ENCODE results near the gene RPP25L.

DNA sequence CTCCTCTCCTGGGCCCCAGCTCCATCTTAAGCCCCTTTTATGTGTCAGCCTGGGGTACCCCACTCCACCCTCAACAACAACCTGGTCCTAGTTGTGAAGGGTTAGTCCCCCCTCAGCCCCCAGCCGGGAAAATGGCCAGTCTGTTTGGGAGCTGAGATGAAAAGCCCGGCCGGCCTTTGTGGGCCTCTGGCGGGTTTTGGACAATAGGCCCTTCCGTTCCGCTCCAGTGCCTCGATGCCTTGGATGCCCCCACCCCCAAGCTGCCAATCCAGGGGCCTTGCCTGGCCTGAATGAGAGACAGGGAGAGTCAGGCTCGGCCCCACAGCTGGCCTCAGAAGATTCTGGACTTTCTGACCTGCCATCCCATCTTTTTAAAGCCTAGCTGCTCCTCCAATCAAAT is 31.5 kb downstream of the RPP25L start:
- TF ChIP-seq, protein P1, sequence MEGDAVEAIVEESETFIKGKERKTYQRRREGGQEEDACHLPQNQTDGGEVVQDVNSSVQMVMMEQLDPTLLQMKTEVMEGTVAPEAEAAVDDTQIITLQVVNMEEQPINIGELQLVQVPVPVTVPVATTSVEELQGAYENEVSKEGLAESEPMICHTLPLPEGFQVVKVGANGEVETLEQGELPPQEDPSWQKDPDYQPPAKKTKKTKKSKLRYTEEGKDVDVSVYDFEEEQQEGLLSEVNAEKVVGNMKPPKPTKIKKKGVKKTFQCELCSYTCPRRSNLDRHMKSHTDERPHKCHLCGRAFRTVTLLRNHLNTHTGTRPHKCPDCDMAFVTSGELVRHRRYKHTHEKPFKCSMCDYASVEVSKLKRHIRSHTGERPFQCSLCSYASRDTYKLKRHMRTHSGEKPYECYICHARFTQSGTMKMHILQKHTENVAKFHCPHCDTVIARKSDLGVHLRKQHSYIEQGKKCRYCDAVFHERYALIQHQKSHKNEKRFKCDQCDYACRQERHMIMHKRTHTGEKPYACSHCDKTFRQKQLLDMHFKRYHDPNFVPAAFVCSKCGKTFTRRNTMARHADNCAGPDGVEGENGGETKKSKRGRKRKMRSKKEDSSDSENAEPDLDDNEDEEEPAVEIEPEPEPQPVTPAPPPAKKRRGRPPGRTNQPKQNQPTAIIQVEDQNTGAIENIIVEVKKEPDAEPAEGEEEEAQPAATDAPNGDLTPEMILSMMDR (conservative IDR thresholded peaks at IDR 0.05; ENCODE audit: low read depth, low read length): no peak
- TF ChIP-seq RCOR1 (IDR thresholded peaks at IDR 0.05; ENCODE audit: insufficient replicate concordance, low read length): no peak
- no peak for TF ChIP-seq MAFK (IDR thresholded peaks at IDR 0.05; ENCODE audit: low read depth, low read length)
- TF ChIP-seq CHD1 (IDR thresholded peaks at IDR 0.05; ENCODE audit: low read depth, low read length): no peak
- TF ChIP-seq SMC3 (IDR thresholded peaks at IDR 0.05; ENCODE audit: low read depth, low read length): no peak
- TF ChIP-seq RAD21 (IDR thresholded peaks at IDR 0.05; ENCODE audit: low read length): no peak
- no peak for TF ChIP-seq MXI1 (IDR thresholded peaks at IDR 0.05; ENCODE audit: borderline replicate concordance, low read depth, low read length)
- no peak for TF ChIP-seq POLR2A (IDR thresholded peaks at IDR 0.05; ENCODE audit: low read depth, low read length)
- TF ChIP-seq RFX5 (IDR thresholded peaks at IDR 0.05; ENCODE audit: low read depth, low read length): no peak
- TF ChIP-seq FOS (IDR thresholded peaks at IDR 0.05; ENCODE audit: low read depth, low read length): no peak
- TF ChIP-seq CEBPB (IDR thresholded peaks at IDR 0.05; ENCODE audit: low read depth, low read length): no peak
- no peak for TF ChIP-seq BHLHE40 (IDR thresholded peaks at IDR 0.05; ENCODE audit: low read depth, low read length)
- TF ChIP-seq, protein P2, sequence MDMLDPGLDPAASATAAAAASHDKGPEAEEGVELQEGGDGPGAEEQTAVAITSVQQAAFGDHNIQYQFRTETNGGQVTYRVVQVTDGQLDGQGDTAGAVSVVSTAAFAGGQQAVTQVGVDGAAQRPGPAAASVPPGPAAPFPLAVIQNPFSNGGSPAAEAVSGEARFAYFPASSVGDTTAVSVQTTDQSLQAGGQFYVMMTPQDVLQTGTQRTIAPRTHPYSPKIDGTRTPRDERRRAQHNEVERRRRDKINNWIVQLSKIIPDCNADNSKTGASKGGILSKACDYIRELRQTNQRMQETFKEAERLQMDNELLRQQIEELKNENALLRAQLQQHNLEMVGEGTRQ (IDR thresholded peaks at IDR 0.05; ENCODE audit: low read depth, low read length): no peak

Measured in IMR-90 (cell line).